HG02852 (cell line): ENCODE data around the gene PLXND1.
"Not testable (repeated sequence)": the region's sequence is repeated elsewhere in the genome, so short reads cannot be mapped to it uniquely, and the experiment has no call there.

ENCODE experiments used
- ATAC-seq: cut with Tn5 transposase; IDR thresholded peaks from one replicate; pipeline ENCODE4 v1.9.1; 2021; ENCODE audit warnings: mild to moderate bottlenecking, moderate library complexity; ENCODE audit not compliant: unreplicated experiment

PLXND1 gene

GRCh38 chr3:129530821-129531220 is 75.7 kb downstream of the PLXND1 start:
- no peak for ATAC-seq

- ATAC-seq, result no peak
Observed at GRCh38 chr3:129530251-129530791, 76.2 kb downstream of the PLXND1 start.

- no peak for ATAC-seq
Observed at GRCh38 chr3:129529436-129530210, 76.9 kb downstream of the PLXND1 start.

GRCh38 chr3:129528589-129529100 is 77.8 kb downstream of the PLXND1 start, which contains the start of gene RHO:
Gene RHO, plus strand, starts transcription at chr3:129528639. Its CDS starts 95 bp downstream, at chr3:129528734.
- ATAC-seq, result no peak

- ATAC-seq, result no peak
Observed at GRCh38 chr3:129527262-129527661, 79.2 kb downstream of the PLXND1 start.

- peak; percentile 97 for ATAC-seq
Observed at GRCh38 chr3:129526121-129526900, 80.2 kb downstream of the PLXND1 start.

- no peak for ATAC-seq
Observed at GRCh38 chr3:129525341-129525968, 81.0 kb downstream of the PLXND1 start.

- no peak for ATAC-seq
Observed at GRCh38 chr3:129524081-129524480, 82.4 kb downstream of the PLXND1 start.

GRCh38 chr3:129522953-129523352 is 83.5 kb downstream of the PLXND1 start:
- ATAC-seq, result no peak

GRCh38 chr3:129521611-129522010 is 84.9 kb downstream of the PLXND1 start:
- no peak for ATAC-seq

- no peak for ATAC-seq
Observed at GRCh38 chr3:129520960-129521359, 85.5 kb downstream of the PLXND1 start.

GRCh38 chr3:129519896-129520715 is 86.4 kb downstream of the PLXND1 start:
- ATAC-seq, result no peak

- no peak for ATAC-seq
Observed at GRCh38 chr3:129519449-129519848, 87.0 kb downstream of the PLXND1 start.

- no peak for ATAC-seq
Observed at GRCh38 chr3:129518581-129518980, 87.9 kb downstream of the PLXND1 start.

- ATAC-seq, result no peak
Observed at GRCh38 chr3:129518038-129518561, 88.4 kb downstream of the PLXND1 start.

- ATAC-seq, result no peak
Observed at GRCh38 chr3:129517516-129517915, 89.0 kb downstream of the PLXND1 start.

GRCh38 chr3:129515821-129516432 is 90.5 kb downstream of the PLXND1 start:
- not testable (repeated sequence) for ATAC-seq

GRCh38 chr3:129515108-129515820 is 91.2 kb downstream of the PLXND1 start:
- ATAC-seq, result not testable (repeated sequence)

GRCh38 chr3:129514563-129514962 is 91.9 kb downstream of the PLXND1 start:
- no peak for ATAC-seq
